H54 (cell line): Measurements from ENCODE around the gene RAB40B.
"Not testable (repeated sequence)": the region's sequence is repeated elsewhere in the genome, so short reads cannot be mapped to it uniquely, and the experiment has no call there.

ENCODE experiments used
- DNase-seq: peaks from one replicate; pipeline ENCODE4 v3.0.0; 2011; ENCODE audit warnings: low spot score, mixed read lengths; ENCODE audit not compliant: insufficient read length
- FAIRE-seq: peaks from 3 replicates; lab custom pipeline; 2011; peaks lifted over from hg19 to GRCh38; lab: Jason Lieb, UNC
- POLR2A ChIP-seq: IDR thresholded peaks from 2 replicates; pipeline ENCODE4 v1.6.1; 2011; ENCODE audit warnings: low read depth, mild to moderate bottlenecking, low read length

Gene RAB40B, protein sequence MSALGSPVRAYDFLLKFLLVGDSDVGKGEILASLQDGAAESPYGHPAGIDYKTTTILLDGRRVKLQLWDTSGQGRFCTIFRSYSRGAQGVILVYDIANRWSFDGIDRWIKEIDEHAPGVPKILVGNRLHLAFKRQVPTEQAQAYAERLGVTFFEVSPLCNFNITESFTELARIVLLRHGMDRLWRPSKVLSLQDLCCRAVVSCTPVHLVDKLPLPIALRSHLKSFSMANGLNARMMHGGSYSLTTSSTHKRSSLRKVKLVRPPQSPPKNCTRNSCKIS

DNA sequence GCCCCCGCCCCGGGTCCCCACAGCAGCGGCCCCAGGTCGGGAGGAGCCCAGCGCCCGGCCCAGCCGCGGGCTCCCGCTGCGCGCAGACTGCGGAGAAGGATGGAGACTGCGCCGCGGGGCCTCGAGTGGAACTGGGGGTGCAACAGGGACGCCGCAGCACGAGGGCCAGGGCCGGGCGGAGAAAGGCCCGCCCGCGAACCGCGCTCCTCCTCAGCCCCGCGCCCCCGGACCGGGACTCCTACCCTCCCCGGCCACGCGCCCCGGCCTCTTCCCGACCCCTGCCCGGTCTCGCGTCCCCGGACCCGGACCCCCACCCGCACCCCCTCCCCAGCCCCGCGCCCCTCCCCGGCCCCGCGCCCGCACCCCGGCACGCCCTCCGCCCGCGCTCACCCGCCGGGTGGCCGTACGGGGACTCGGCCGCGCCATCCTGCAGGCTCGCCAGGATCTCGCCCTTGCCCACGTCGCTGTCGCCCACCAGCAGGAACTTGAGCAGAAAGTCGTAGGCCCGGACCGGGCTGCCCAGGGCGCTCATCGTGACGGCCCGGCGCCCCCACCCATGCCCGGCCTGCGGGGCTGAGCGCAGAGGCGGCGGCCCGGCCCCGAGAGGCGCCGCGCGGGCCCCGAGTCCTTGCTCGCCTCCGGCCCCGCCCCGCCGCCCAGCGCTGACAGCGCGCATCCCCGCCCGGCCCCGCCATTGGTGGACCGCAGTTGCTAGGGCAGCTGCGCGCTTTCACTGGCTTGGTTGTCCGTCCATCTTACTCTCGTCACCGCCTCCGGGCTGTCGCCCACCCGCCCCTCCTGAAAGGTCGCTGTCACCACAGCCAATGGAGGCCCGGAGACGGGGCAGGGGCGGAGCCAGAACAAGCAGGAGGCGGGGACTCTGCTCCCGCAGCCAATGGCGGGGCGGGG is at the start of gene RAB40B:
RAB40B (minus strand) TSS at position 634 of the 909 bp plus-strand sequence; CDS start at position 532, 102 bp downstream.
- DNase-seq: peak; percentile 100
- FAIRE-seq: no peak
- peak; percentile 74 for TF ChIP-seq POLR2A

DNA sequence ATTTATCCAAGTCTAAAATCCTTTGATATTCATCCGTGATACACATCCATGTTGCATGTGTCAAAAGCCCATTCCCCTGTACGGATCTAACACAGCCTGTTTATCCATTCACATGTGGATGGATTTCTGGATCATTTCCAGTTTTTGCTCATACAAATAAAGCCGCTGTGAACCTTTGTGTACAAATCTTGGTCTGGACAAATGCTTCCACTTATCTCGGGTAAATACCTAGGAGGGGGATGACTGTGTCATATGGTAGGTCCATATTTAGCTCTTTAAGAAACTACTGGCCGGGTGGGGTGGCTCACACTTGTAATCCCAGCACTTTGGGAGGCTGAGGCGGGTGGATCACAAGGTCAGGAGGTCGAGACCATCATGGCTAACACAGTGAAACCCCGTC is 47.0 kb upstream of the RAB40B start:
- no peak for FAIRE-seq
- DNase-seq: no peak
- TF ChIP-seq POLR2A: no peak

DNA sequence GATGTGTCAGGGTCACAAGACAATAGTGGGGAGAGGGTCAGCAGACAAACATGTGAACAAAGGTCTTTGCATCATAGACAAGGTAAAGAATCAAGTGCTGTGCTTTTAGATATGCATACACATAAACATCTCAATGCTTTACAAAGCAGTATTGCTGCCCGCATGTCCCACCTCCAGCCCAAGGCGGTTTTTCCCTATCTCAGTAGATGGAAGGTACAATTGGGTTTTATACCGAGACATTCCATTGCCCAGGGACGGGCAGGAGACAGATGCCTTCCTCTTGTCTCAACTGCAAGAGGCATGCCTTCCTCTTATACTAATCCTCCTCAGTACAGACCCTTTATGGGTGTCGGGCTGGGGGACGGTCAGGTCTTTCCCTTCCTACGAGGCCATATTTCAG is 46.2 kb upstream of the RAB40B start:
- FAIRE-seq, DNase-seq: not testable (repeated sequence)

DNA sequence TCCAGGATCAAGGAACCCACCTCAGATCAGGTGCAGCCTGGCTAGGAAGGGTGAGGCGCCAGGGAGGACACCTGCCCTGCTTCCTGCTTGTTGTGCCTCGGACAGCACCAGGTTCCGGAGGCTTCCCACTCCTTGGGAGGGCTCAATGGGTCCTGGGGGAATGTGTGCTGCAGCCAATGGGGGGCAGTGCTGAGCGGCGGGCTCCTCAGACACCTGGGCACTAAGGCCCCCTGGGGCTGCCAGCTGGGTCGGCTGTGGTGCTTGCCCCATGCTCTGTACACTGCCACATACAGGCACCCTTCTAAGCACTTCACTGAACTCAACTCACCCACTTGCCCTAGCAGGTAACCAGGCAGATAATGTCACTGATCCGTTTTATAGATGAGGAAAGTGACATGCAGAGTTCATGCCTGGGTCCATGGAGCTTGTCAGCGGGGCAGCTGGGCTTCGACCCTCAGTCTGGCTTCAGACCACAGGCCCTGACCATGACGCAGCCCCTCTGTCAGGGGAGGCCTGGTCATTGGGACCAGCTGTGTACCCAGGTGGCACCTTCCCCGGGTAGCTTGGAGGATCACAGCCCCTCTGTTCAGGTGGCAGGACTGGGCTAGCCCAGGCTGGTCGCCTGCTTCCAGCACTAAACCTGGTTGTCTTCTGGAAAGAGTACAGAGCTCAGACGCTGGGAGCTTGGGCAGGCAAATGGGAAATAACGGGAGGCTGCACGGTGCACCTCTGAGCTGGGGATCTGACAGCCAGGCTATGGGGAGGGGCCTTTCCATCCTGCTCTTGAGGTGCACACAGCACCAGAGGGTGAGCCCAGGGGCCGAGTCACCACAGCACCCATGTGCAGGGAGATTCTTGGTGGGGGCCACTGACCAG is 45.1 kb upstream of the RAB40B start:
- TF ChIP-seq POLR2A: no peak
- FAIRE-seq (no peak), DNase-seq (no peak)

DNA sequence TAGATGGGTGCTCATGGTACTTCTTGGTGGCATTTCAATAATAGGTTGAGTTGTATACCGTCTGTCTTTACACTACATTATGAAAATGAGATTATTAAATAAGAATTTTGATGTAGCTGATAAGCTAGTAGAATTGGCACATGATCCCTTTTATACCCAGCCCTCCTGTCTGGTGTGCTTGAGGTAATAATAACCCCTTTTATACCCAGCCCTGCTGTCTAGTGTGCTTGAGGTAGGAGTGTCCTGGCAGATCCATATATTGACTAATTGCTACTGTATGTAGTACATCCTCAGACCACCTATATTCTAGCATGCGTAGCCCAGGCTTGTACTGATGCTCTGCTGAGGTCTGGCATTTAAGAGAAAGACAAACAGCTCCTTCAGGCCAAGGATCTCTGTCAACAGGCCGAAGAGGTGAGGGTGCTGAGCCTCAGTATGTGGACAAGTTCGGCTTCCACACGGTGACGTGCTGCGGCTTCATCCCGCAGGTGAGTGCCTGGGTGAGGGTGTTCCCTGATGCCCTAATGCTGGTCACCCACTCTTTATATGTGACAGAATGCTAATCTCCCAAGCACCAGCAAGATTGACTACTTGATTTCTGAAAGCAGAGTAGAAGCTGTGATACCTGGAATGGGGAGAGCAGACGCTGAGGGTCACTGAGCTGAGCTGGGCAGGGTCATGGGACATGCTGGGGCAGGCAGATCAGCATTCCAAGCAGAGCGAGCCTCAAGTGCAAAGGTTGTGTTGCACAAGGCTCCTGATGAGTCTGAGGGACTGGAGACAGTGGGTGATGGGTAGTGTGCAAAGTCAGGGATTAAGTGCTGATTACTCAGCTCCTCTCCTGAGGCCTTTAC is 42.6 kb upstream of the RAB40B start:
- DNase-seq (no peak), FAIRE-seq (no peak)
- TF ChIP-seq POLR2A: no peak

DNA sequence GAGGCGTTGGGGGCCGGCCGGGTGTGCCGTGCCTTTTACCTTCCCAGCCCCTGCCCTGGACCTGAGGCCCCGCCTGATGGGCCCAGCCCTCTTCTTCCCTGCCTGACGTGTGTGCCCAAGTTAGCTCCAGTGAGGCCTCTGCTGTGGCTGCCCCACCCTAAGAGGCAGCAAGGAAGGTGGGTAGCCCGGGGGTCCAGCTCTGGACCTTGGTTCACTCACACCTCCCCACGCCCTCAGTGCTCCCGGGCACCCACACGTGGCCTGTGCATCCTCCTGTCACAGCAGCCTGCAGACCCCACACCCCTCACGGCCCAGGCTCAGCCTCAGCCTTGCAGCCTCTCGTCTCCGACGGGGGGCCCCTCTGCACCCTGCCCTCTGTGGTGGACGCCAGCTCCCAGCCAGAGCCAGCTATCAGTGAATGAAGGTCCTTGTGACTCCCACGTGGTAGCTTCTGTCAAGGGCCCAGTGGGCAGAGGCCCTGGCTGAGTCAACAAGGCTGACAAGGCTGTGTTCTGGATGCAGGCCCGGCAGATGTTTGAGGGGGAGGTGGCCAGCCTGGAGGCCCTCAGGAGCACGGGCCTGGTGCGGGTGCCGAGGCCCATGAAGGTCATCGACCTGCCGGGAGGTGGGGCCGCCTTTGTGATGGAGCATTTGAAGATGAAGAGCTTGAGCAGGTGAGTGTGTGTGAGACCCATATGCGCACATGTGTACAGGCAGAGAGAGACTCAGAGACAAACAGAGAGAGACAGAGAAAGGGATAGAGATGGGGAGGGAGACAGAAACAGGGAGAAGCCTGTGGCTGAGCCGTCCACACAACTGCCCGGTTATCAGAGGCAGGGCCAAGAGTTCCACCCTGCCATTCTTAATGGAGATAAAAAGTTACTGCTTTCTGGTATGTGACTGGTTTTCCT is 39.7 kb upstream of the RAB40B start:
- TF ChIP-seq POLR2A: no peak
- DNase-seq: no peak
- FAIRE-seq: no peak

DNA sequence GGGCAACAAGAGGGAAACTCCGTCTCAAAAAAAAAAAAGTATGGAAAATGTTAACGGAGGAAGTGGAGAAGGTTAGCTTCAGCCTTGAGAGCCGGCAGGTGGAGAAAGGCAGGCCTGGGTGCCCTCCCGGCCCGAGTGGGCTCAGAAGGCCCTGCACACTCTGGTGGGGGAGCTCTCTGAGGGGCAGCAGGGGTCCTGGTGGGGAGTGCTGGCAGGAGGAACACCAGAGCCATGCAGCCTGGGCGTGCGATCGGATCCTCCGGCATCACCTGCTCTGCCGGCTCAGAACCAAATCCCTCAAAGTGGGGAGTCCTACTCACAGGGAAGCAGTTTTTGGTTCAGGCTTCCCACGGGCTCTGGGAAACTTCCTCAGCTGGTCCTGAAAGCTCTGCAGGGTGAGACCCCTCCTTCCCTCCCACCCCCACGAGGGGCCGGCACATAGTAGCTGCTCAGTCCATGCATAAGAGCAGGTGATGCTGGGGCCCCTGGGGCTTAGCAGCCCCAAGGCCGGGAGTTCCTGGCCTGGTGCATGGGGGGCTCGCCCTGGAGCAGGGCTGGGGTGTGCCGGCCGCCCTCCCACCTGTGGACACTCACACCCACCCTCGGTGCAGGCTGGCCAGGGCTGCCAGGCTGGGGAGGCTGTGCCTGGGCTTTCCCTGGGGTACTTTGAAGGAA is 38.1 kb upstream of the RAB40B start:
- DNase-seq: no peak
- FAIRE-seq: no peak
- no peak for TF ChIP-seq POLR2A

DNA sequence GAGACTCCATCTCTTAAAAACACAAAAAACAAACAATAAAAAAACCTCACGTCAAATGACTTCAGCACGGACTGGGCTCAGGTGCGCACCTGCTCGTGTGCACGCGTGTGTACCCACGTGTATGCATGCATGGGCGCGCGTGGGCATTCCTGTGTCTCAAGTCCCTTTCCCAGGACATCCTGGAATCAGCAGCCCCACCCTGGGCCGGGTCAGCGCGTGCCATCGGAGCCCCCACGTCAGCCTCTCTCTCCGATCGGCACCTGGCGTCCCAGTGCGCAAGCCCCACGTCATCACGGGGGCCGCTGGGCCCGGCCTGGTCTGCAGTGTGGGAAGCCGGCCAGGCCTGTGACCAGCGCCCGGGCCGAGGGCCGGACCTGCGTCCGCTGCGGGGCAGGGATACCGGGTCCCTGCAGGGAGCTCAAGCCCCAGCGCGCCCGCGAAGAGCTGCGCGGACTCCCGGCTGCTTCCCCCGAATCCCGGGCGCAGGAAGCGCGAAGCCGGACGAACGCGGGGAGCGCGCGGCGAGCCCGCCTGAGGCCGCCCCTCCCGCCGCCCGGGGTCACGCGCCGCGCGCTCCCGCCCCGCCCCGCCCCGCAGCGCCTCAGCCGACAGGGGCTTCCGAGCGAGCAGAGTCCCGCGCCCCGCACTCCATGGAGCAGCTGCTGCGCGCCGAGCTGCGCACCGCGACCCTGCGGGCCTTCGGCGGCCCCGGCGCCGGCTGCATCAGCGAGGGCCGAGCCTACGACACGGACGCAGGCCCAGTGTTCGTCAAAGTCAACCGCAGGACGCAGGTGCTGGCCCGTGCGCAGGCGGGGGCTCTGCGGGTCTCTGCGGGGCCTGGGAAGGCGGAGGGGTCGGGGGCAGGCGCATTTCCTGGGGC is 36.7 kb upstream of the RAB40B start, which contains the start of gene FN3K:
FN3K (plus strand) TSS at position 629 of the 880 bp plus-strand sequence; CDS start at position 651, 22 bp downstream.
- peak; percentile 43; the same call in 1 of the 2 replicates for TF ChIP-seq POLR2A
- DNase-seq: no peak
- no peak for FAIRE-seq

DNA sequence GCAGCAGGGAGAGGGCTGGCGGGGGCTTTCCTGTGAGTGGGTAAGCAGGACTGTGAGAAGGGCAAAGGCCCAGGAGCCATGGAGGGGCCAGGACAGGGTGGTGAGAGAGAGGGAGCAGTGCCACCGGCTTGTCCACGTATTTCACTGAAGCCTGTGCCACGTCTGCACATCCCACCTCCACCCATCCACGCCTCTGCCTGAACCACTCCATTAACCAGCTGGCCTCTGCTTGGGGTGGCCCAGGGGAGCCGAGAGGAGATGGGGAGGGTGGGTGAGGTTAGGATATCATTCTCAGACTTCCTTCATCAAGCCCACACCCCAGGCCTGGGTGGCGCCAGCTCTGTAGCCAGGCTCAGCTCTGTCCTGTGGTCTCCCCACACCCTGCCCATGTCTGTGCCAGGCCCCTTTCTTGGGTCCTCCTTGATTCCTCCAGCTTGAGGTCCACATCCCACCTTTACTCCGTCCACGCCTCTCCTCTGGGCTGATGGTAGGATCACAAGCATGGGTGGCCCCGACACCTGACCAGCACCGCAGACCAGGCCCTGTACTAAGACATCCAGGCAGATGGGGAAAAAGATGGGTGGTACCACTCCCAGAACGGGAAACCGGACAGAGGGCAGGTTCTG is 33.7 kb upstream of the RAB40B start:
- DNase-seq (no peak), FAIRE-seq (no peak)
- TF ChIP-seq POLR2A: no peak
